SH-SY5Y (cell line): ENCODE data around the gene CCDC78.

Source experiments
- GATA2 ChIP-seq: IDR thresholded peaks from 2 replicates; pipeline ENCODE4 v1.6.1; 2011; ENCODE audit warnings: mild to moderate bottlenecking, low read depth, low read length
- GATA3 ChIP-seq: IDR thresholded peaks from 2 replicates; pipeline ENCODE4 v1.6.1; 2011; ENCODE audit warnings: low read depth, mild to moderate bottlenecking, low read length, moderate library complexity

- TF ChIP-seq GATA2 (no peak), GATA3 (no peak)
Measured at GRCh38 chr16:693766-694165, 32.5 kb downstream of the CCDC78 start.
